ENCODE measurements around the gene WNT5B. TPM values are rescaled to one million over a fixed set of nuclear protein-coding genes. Genes with fewer than 3 reads are reported as not detected.

WNT5B gene
- 3.2 TPM for total RNA-seq
- long read RNA-seq, partial matches to known transcripts: 0 of 15 reads
- long read RNA-seq, other reads (novel, unspliced or antisense): 15 of 15 reads

DNA sequence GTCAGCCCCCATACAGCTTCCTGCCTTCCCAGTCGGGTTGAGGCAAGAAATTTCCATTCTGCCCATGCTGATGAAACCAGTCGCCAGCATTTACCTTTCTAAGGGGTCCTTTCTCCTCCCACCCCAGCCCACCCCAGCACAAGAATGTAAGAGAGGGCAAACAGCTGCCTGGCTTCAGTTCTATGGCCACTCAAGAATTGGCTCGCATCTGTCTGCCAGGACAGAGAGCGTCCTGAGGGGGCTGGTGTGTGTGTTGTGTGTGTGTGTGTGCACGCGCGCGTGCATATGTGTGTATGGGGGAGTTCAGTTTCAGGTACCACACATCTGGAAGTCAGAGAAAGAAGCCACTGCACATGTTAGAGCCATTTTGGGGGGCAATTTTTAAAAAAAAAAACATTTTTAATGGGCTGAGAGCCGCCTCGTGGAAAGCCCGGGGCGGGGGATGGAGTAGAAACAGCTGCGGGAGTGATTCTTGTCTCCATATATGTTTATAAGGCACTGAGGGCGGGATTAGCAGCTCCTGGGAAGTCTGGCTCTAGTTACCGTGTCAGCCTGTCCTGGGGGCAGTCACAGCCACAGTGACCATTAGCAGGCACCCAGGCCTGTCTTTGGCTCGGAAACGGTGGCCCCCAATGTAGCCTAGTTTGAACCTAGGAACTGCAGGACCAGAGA lies at the start of gene WNT5B:
Gene WNT5B (plus strand): TSS at position 566 of the 672 bp plus-strand sequence. CDS start 2,124 bp downstream, outside the sequence.
- intact Hi-C loops (cut with DNase I): no loop called here
- DNase-seq (no peak), ATAC-seq (ENCODE audit: poor library complexity) (no peak)

- intact Hi-C loops (cut with DNase I): no loop called here
- no peak for ATAC-seq (ENCODE audit: poor library complexity)
- DNase-seq: no peak
Measured at GRCh38 chr12:1579651-1580435, 49.2 kb upstream of the WNT5B start.

- ATAC-seq (ENCODE audit: poor library complexity) (no peak), DNase-seq (no peak)
- intact Hi-C loops (cut with DNase I): no loop called here
Measured at GRCh38 chr12:1580526-1580925, 48.5 kb upstream of the WNT5B start.

DNA sequence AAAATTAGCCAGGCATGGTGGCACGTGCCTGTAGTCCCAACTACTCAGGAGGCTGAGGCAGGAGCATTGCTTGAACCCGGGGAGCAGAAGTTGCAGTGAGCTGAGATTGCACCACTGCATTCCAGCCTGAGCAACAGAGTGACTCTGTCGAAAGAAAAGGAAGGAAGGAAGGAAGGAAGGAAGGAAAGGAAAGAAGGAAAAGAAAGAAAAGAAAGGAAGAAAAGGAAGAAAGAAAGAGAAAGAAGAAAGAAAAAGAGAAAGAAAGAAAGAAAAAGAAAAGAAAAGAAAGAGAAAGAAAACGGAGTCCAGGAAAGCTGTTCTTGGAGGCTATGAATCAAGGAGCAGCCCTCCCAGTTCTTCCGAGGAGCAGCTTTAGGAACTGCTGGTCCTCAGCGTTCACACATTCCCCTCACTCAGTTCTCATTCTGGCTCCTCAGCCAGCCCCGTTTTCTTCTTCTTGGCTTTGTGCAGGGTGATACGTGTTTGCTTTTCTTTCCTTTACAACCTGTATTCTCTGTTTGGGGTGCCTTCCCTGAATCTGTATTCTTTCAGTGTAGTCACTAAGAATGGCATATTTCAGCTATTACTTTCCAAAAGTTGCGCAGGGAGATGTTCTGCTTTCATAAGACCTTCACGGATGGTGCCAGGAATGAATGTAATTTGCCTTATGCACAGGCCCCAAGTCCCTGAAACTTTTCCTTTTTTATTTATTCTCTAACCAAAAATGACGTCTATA lies 46.9 kb upstream of the WNT5B start:
- DNase-seq (no peak), ATAC-seq (ENCODE audit: poor library complexity) (no peak)
- intact Hi-C loops (cut with DNase I): loop anchor here (2.0 kb wide), 1 partner anchor 463 kb away; no protein-coding TSS in a partner anchor

- no peak for ATAC-seq (ENCODE audit: poor library complexity)
- intact Hi-C loops (cut with DNase I): loop anchor here (2.0 kb wide), 1 partner anchor 464 kb away; no protein-coding TSS in a partner anchor
- DNase-seq: no peak
Measured at GRCh38 chr12:1582709-1583050, 46.4 kb upstream of the WNT5B start.

DNA sequence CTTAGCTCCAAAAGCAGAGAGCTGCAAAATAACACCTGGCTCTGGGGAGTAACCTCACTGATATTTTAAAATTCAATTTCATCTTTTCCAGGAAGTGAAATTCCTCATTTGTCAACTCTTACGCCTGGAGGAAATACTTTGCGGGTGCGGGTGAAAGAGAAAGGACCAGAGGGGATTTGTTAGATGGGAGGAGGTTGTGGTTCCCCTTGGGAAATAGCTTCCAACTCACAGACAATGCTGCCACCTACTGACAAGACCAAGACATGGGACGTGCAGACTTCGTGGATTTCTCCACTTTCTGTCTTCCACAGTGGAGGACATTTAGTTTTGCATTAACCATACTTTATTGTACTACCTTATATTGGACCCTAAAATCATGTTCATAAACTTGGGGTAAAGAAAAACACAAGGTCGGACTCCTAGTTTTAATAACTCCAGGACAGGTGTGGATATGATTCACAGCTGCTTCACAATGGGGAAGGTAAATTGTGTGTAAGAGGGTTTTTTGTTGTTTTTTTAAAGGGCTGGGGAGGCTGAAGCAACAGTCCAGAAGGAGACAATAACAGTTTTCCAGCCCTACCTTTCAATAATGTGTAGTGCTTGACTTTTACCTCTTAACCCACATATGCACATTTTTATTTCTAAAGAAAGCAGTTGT lies 45.5 kb upstream of the WNT5B start:
- intact Hi-C loops (cut with DNase I): loop anchor here (2.0 kb wide), 1 partner anchor 465 kb away; no protein-coding TSS in a partner anchor
- ATAC-seq (ENCODE audit: poor library complexity): peak; percentile 90
- DNase-seq: no peak

GRCh38 chr12:1584326-1584725 lies 44.7 kb upstream of the WNT5B start:
- intact Hi-C loops (cut with DNase I): no loop called here
- DNase-seq (no peak), ATAC-seq (ENCODE audit: poor library complexity) (no peak)

- intact Hi-C loops (cut with DNase I): no loop called here
- no peak for ATAC-seq (ENCODE audit: poor library complexity)
- DNase-seq: no peak
Measured at GRCh38 chr12:1587927-1588574, 41.0 kb upstream of the WNT5B start.

DNA sequence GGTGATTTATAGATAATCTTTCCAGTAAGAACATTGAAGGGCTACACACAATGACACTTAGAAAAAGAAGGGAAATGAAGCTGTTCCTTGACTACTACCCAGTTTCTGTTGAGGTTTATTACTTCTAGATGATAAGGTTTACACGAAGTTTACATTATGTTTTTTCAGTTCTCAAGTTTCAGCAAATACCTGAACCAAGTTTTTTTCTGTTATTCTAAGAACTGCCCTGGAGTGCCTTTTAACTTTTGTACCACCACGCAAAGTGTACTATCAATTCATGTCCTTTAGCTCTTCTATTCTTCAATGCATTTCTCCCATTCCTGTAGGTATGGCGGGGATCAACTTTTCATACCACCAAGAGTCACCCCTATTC lies 40.5 kb upstream of the WNT5B start:
- intact Hi-C loops (cut with DNase I): no loop called here
- no peak for ATAC-seq (ENCODE audit: poor library complexity)

DNA sequence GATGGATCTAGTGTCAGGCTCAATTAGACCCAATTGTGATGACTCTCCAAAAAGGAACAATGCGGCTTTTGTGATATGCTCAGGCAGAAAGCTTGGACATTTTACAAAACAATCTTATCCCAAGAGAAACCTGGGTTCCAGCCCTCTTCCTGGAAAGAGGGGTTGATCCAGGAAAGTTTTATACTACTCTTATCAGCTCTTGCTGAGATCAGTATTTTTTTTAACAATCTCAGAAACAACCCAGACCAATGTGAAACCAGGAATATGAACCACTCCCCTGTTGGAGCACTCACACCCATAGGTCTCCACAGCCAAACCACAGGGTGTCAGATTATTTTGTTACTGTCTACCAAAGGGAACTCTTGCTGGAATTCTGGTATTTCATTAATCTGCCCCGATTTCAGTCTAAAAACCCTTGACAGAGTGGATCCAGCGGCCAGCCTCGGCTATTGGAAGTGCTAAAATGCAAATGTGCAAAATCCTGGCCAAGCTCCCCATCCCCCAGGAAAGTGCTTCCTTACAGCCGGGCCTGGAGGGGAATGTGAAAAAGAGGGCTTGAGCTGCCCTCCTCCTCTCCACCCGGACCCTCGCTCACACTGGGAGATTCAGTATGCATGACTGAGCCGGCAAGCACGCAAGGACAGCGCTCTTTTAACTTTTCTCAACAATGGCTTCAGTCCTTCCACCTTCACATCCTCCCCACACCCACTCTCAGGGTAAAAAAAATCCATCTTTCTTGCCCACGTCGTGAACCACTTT lies 38.6 kb upstream of the WNT5B start:
- no peak for DNase-seq
- intact Hi-C loops (cut with DNase I): no loop called here
- peak; percentile 19 for ATAC-seq (ENCODE audit: poor library complexity)

More for the DNA sequence above, 40.5 kb upstream of the WNT5B start:
- DNase-seq: no peak

- intact Hi-C loops (cut with DNase I): no loop called here
- DNase-seq (no peak), ATAC-seq (ENCODE audit: poor library complexity) (no peak)
Measured at GRCh38 chr12:1591034-1591433, 38.0 kb upstream of the WNT5B start.

GRCh38 chr12:1591543-1591942 lies 37.5 kb upstream of the WNT5B start:
- DNase-seq: no peak
- intact Hi-C loops (cut with DNase I): no loop called here
- ATAC-seq (ENCODE audit: poor library complexity): no peak

DNA sequence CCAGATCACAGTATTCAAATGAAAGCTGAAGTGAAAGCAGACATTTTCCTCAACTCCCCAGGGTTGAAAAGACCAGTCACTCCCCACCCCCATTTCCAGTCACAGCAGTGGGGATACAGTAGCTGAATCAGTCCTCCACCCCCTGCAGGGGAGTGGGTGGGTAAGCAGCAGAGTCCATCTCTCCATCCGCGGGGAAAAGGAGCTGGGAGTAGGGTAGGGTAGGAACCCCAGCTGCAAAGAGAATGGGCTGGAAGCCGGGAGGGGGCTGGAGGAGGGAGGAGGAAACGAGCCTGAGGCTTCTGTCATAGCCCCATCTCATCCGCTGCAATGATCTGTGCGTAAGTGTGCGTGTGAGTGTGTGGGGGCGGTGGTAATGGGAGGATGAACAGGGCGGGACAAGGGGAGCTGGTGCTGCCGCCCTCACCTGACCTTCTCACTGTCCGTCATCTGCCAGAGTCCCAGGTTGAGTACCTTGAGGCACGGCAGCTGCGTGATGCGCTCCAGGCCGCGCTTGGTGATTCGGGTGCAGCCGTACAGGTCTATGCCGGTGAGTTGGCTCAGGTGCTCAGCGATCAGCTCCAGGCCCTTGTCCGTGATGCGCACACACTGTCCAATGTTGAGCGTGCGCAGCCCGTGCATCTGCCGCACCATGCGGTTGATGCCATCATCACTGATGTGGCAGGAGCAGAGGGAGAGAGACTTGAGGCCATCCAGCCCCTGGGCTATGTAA lies 36.4 kb upstream of the WNT5B start:
- DNase-seq (peak; percentile 45), ATAC-seq (ENCODE audit: poor library complexity) (no peak)
- intact Hi-C loops (cut with DNase I): no loop called here

DNA sequence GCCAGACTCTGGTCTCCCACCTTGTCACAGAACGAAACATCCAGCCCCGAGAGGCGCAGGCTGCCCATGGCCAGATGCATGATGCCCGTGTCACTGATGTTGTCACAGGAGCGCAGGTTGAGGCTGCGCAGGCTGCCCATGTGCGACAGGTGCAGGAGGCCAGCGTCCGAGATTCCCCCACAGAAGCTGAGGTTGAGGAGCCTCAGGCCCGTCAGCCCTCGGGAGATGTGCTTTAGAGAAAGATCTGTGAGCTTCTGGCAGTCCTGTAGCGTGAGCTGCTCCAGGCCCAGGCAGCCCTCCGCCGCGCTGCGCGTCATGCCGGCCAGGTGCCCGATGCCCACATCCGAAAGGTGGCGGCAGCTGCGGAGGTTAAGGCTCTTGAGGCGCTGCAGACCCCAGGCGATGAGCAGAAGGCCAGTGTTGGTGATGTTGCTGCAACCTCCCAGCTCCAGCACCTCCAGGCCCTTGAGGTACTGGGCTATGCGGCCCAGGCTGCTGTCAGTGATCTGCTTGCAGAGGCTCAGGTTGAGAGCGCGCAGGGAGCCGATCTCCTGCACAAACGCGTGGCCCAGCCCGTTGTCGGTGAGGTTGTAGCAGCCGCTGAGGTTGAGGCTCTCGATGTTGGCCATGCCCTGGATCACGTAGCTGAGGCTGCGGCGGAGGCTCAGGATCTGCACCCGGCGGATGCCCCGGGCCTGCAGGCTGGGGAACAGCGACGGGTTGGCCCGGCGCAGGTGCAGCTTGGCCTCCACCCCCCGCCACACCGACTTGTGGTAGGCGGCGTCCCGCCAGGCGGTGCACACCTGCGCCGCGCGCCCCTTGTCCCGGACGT lies 35.6 kb upstream of the WNT5B start:
- intact Hi-C loops (cut with DNase I): no loop called here
- DNase-seq (peak; percentile 58), ATAC-seq (ENCODE audit: poor library complexity) (peak; percentile 11)

- intact Hi-C loops (cut with DNase I): no loop called here
- ATAC-seq (ENCODE audit: poor library complexity) (peak; percentile 59), DNase-seq (no peak)
Measured at GRCh38 chr12:1594006-1594260, 35.1 kb upstream of the WNT5B start.

DNA sequence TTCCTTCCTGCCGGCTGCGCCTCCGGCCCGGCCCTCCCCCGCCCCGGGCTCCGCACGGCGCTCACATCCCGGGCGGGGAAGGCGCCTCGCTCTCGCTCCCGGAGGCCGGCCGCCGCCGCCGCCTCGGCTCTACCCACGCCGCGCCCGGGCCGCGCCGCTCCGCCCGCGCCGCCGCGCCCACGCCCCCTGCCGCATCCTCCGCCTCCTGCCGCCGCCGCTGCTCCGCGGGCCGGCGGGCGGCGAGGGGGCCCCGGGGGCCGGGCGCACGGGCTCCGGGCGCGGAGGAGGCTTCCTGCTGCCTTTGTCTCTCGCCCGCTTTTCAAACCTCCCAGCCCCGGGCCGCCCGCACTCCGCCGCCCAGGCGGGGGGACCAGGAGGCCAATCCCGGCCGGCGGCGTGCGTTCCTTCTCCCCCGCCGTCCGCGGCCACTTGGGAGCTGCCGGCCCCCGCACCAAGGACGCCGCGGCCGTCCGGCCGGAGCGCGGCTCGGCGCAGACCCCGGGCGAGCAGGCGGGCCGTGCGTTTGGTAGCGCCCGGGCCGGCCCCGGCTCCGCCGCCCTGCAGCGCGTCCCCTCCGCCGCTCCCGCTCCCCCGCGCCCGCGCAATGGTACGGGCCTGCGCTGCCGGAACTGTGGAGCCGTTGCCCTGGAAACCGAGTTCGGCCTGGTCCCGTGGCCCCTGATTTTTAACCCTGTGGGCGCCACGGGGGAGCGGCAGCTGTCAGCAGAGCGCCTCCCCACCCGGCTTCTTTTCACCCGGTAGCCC lies 34.6 kb upstream of the WNT5B start, which contains the start of gene FBXL14:
Gene FBXL14 (minus strand): TSS at position 321 of the 765 bp plus-strand sequence. CDS start 515 bp downstream, outside the sequence.
- ATAC-seq (ENCODE audit: poor library complexity) (peak; percentile 77), DNase-seq (peak; percentile 94)
- intact Hi-C loops (cut with DNase I): no loop called here
